GM19240 (cell line): ENCODE measurements around the gene SRR.

Source experiments
- DNase-seq: peaks from one replicate; pipeline ENCODE4 v3.0.0; 2011; ENCODE audit warnings: low spot score; ENCODE audit not compliant: insufficient read length

The SRR gene

DNA sequence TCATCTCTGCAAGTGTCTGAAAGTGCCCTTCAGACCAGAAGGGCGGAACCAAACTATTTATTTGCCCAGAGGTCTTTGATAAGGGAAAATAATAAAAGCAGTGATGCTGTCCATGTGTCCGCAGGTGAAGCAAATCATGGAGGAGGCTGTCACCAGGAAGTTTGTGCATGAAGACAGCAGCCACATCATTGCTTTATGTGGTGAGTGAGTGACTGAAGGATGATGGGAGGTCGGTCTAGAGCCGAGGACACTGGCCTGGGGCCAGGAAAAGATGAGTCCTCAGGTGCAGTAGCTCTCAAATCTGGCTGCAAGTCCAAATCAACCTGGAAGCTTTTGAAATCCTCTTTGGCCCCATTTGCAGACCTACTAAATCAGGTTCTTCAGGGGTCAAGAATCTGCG lies 39.7 kb downstream of the SRR start:
- DNase-seq = no peak

DNA sequence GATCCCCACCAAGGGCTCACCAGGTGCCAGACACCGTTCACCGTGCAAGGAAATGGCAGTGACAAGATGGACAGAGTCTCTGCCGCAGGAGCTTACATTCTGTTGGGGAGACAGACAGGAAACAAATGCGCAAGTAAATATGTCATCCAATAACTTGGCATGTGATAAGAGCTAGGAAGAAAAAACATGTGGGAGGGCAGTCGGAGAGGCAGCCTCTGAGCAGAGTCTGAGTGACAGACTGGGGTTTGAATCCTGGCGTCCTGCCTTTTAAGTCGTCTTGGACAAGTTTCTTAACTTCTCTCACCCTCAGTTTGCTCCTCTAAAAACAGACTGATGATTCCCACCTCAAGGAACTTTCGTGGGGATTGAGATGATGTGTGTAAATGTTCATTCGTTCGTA lies 40.8 kb downstream of the SRR start:
- no peak for DNase-seq

DNA sequence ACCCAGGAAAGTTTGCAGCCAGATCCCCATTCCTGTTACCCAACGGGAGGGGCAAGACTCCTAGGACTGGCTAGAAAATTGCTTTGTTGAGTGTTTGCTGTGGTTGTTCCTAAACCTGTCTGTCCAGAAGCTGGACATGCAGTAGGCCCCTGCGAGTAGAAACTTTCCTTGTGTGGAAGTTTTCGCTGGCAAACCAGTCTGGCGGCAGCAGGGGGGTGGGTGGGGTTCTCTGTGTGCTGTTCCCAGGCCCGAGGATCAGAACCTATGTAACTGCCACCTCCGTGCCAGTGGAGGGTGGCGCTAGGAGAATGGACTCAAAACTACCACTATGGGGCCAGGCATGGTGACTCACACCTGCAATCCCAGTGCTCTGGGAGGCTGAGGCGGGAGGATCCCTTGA lies 42.7 kb downstream of the SRR start:
- no peak for DNase-seq

DNA sequence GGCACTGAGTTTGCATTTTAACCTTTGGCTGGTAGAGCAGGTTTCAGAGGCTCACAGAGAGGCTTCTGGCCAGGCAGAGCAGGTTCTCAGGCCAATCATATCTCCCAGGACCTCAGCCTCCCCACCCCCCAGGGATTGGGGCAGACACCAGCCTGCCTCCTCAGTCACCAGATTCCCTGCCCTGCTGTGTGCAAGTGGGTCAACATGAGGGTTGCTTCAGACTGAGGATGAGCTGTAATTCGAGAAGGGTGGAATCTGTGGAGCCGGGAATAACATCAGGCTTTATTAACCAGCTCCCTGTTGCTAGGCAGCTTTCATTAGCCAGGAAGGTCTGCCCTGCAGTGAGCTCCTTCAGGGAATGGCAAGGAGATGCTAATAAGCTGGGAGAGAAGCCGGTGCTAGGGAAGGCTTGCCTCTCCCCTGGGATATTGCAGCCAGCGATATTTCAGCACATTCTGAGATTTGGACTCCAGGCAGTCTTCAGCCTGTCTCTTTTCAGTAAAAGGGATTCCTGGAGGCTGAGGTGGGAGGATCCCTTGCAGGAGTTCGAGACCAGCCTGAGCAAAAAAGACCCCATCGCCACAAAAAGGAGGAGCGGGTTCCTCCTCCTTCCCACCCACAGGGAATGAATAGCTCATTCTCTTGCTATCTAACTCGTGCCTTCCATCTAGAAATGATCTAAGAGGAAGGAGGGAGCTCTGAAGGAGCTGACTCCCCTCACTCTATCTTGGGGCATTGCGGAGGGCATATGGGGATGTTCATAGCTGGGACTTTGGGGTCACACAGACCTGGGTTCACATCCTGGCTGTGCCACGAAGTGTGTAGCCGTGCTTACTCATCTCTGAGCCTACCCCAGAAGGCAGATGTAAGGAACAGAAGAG lies 44.3 kb downstream of the SRR start:
- no peak for DNase-seq

DNA sequence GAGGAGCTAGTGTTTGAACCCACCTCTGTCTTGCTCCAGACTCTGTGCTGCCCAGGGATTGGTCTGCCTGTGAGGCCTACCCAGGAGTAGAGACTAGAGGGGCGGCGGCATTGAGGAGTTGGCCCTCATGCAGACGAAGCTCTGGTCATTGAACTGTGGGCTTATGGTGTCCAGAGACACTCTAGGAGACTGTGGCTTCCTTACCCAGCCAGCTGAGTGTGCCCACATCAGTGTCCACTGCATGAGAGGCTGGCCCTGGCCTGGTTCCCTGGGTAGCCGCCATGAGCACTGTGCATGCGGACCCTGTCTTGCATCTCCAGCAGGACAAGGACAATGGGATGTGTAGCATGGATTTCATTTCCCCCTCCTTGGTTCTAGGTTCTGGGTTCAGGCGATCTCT lies 47.5 kb downstream of the SRR start:
- no peak for DNase-seq

DNA sequence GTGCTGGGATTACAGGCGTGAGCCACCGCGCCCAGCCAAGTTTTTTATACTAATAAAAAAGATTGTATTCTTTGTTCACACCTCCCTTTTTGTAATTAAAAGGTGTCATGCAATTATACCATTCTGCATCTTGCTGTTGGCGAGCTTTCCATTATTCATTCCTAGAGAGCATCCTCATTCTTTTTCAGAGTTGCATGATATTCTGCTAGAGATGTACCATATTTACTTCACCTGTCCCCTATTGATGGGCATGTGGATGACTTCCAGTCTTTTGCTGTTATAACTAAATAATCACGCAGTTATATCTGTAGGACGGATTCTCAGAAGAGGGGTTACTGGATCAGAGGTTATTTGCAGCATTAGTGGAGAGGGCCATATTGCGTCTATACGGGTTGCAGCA lies 50.6 kb downstream of the SRR start:
- no peak for DNase-seq

GRCh38 chr17:2357237-2357636 lies 53.5 kb downstream of the SRR start:
- DNase-seq = no peak

DNA sequence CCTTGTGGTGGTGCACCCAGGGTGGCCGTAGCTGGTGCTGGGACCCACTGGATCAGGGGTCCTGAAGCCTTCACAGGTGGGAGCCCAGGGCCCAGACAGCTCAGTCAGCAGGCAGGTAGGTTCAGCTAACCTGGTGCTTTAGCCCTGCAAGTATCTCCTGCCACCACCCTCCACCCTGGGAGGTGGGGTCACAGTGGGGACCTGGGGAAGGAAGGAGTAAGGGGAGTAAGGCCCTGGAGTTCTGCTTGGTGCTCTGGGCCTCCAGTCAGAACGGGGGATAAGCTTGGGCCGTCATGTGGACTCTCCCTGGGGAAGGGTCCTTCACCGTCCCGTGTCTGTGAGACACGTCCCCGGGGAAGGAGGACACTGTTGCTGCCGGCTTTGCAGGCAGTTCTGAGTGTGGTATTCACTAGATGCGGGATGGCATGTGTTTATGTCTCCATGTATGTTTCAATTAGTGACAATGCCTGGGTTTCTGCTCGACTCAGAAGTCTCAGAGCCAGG lies 54.2 kb downstream of the SRR start:
- no peak for DNase-seq

DNA sequence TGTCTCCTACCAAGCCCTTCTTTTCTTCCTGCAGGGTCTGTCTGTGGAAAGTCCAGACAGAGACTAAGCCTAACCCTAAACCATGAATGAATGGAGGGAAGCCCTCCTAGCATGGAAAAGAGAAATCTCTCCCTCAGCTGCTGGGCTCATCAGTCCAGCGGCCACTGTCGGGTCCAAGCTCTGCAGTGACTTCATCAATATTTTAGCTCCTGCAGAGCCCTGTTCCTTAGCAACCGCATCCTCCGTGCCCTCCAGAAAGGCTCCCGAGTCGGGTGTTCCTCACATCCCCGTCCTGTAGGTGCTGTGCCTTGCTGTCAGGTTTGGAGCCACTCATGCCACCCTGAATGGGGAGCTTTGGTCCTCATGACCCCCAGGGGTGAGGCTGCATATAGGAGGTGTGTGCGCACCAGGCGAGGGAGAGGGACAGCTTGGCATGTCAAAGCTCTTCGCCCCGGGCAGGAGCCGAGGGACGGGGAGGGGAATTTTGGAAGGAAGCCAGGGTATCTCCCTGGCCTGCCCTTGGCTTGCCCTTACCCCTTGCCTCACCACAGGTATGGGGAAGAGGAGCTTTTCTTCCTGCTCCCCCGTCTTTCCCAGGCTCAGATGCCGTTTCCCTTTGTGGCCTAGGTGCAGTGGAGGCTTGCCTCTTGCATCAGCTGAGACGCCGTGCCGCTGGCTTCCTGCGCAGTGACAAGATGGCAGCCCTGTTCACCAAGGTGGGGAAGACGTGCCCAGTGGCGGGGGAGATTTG lies 57.4 kb downstream of the SRR start:
- DNase-seq = no peak

DNA sequence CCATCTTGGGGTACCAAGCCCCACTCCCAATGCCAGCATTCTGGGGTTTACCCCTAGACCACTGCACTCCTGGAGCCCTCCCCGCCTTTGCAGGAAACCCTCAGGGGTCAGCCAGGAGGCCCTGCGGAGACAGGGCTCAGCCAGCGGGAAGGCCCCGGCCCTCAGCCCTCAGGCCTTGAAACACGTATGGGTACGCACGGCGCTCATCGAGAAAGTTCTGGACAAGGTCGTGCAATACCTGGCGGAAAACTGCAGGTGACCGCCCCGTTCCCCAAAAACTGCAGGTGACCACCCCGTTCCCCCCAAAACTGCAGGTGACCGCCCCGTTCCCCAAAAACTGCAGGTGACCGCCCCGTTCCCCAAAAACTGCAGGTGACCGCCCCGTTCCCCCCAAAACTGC lies 58.3 kb downstream of the SRR start:
- DNase-seq = no peak

- no peak for DNase-seq
Observed at GRCh38 chr17:2362416-2362815, 58.7 kb downstream of the SRR start.

DNA sequence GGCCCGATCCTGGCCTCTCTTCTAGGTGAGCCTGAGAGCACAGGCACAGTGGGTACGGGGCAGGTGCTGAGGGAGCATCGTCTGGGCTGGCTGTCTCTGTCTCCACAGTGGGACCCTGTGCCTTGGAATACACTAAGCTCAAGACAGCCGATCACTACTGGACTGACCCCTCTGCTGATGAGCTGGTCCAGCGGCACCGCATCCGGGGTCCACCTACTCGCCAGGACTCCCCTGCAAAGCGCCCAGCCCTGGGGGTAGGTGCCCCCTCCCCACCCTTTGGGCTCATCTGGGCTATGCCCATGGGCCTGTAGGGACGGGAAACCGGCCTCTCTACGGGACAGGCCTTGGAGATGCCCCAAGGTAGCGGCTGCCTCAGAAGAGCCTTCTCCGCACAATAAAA lies 59.1 kb downstream of the SRR start:
- no peak for DNase-seq

- DNase-seq = no peak
Observed at GRCh38 chr17:2363318-2363717, 59.6 kb downstream of the SRR start.

- DNase-seq = no peak
Observed at GRCh38 chr17:2363851-2364762, 60.4 kb downstream of the SRR start.

GRCh38 chr17:2364763-2365116 lies 61.0 kb downstream of the SRR start:
- no peak for DNase-seq

DNA sequence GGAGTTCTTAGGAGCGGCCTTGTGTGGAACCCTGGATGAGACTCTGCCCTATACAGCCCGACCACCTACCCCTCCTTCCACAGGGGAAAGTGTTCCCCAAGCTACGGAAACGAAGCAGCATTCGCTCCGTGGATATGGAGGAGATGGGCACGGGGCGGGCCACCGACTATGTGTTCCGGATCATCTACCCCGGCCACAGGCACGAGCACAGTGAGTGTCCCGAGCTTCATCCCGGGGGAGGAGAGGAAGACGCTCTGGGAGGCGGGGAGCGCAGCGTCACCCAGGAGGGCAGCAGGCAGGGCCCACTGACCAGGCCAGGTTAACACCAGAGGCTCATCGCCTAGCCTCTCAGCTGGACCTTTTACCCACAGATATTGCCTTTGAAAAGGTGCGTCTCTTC lies 61.4 kb downstream of the SRR start:
- no peak for DNase-seq

DNA sequence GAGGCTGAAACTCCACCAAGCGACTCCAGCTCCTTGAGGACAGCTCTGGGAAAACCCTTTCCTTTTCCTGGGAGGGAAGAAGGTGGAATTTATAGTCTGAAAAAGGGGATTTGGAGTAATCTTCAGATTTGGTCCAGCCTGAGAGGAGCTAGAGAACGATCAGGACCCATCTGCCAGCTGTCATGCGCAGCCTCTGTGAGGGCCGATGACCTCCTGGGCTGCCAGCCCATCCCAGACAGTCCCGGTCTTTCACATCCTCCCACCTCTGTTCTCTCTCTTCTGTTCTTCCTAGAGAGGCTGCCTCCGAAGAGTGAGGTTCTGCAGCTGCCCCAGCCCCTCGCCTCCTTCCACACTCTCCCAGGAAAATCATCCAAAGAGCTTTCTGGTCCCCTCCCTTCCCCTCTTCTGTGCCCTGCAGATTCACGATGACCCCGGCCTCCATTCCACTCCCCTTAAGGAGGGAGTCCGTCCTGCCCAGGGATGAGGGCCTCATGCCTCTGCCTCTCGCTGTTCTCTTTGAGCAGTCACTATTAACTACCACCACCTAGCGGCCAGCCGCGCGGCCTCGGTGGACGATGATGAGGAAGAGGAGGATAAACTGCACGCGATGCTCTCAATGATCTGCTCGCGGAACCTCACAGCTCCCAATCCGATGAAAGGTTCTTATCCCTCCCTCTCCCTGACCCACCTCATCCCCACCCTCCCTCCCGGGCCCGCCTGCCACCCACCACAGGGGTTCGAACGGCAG lies 63.2 kb downstream of the SRR start:
- no peak for DNase-seq

DNA sequence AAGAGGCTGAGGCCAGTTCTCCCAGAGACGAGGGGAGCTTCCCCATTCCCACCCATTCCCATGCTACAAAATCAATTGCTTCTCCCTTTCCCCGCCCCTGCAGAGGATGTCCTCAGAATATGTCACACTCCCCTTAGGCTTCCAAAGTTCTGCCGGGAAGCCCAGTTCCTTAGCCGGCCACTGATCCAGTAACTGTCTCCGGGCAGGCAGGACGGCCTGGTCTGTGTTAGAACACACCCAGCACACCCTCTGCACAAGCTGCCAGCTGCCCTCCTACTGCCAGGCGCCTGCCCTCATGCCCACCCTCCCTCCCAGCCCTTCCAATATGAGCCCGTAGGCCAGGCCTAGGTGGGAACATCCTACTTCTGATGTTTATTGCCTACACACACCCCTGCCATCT lies 64.6 kb downstream of the SRR start:
- no peak for DNase-seq

DNA sequence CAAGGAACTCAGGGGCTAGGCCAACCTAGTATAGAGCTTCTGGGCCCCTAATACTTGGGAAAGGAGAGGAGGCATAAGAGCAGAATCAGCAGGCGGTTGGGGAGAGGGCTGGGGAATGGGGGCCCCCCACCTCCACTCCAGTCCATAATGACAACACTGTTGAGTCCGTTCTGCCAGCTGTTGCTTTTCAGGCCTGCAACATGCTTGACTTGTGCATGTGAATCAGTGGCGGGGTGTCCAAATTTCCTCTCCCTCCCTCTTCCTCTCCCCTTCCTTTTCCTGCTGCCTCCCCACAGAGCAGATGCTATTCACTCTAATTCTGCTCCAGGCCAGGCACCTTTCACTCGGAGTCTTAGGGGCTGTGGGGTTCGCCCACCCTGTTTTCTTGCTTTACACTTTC lies 65.3 kb downstream of the SRR start:
- DNase-seq = no peak

DNA sequence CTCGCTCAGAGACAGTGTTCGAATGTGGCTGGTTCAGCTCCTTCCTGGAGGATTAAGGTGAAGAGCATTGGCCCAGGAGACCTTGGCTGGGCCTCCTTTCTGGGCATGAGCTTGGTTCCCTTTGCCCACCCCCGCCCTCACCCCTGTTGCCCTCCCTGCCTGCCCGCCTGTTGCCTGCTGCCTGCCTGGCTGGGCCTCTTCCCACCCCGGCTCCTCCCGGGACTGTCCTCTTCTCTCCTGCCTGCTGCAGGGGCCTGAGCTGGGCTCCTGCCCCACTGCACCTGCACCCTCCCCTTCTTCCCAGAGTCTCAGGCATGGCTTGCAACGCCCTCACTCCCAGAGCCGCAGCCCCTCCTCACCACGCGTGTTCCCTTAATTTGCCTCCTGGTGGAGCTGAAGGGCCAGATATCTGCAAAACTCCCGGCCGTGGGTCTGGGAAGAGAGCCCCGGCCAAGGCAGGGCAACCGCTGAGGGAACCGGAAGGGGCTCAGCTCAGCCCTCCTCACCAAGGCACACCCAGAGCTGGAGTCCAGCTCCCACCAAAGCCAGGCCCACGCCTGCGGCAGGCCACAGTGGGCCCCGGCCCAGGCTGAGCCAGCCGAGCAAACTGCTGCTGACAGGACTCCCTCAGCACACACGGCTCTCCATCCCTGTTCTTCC lies 65.9 kb downstream of the SRR start:
- no peak for DNase-seq

DNA sequence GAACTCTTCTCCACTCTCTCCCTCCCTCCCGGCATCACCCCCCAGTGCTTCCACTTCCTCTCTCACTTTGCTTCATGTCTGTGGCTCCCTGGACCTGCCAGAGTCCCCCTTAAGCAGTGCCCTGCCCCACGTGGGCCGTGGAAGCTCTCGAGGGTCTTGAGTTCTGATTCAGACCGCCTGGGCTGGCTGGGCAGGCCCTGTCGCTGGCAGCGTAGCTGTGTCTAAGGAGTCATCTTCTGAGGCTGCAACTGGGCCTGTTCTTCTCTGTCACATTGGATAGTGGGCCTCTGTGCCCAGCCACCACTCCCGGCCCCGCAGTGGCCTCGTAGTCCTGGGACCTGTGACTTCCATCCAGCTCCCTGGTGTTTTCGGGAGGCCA lies 66.5 kb downstream of the SRR start:
- no peak for DNase-seq
